SHP77 (cell line): ENCODE measurements around the gene SND1.
A peak's percentile ranks its signal among the peaks of the same experiment; 100 is the strongest.

Experiments
- DNase-seq, 2 experiments: peaks; one replicate each; lab custom pipeline; 2025; lab: John Stamatoyannopoulos, UW

Gene SND1

GRCh38 chr7:127905491-127906330, 253.7 kb downstream of the SND1 start:
- DNase-seq = no peak

DNA sequence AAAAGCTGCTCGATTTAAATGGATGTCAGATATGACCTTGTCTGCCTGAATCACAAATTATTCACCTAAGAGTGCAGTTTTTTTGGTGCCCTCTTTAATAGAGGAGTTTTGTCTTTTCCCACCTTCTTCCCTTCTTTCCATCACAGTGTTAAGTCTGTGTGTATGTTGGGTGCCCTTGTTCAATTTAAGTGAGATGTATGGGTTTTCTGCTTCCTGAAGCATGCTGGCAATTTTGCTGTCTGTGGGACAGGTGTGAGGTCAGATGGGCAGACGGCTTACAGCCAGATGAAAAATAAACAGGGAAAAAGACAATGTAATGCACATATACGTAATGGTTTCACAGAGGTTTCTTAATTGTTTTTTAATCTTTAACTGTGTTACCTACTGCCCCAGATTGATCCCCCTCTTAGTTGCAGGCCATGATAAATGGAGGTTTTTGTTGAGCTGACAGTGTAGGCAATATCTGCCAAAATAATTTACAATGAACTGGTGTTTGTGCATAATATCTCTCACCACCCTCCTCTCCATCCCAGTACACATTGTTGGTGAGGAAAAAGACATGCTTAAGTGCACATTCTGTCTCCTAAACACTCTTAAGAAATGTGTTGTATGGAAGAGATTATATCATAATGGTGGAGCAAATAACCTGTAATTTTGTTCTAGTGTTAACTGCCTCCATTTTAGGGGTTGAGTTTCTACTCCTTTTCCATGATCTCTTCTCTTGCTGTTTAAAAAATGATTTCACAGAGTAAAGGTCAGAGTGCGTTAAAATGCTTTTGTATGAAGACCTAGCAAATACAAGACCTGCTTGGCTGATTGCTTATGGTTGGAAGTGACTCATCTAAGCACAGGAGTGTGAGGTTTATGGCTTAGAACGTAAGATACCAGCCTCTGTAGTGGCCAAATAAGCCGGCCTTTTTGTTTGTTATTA, 255.4 kb downstream of the SND1 start:
- peak in 1 of 2 experiments; percentile 37 for DNase-seq

DNA sequence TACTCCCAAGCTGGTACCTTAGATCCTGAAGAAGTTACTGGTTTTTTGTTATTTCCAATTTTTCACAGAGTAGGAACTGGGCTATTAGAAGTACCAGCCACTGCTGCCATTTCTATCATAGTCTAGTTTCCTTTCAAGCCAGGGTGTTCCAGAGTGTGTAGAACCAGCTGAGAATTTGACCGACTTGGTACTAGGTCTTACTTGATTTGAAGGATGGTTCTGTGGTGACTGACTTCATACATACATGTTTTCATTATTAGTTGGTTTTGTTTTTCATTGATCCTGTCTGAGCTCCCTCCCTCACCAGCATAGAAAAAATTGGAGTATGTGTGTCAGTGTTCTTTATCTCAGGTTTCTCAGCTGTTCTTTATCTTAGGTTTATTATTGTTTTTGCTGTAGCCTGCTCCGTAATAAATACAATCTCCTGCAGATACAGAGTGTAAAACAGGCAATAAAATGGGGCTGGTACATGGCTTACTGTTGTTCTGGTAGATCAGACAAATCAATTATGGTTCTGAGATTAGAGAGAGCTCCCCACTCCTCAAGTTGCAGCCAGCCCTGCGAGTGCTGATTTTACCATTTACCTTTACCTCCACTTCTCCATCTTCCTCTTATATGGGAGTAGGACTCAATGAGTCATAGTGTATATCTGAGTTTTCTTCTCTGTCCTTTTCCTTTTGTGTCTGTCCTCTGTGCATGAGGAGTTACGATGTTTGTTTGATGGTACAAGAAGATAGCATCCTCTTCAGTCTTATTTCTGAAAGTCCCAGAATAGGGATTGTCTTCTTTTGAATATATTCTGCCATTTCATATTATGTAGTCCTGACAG, 256.6 kb downstream of the SND1 start:
- no peak for DNase-seq

DNA sequence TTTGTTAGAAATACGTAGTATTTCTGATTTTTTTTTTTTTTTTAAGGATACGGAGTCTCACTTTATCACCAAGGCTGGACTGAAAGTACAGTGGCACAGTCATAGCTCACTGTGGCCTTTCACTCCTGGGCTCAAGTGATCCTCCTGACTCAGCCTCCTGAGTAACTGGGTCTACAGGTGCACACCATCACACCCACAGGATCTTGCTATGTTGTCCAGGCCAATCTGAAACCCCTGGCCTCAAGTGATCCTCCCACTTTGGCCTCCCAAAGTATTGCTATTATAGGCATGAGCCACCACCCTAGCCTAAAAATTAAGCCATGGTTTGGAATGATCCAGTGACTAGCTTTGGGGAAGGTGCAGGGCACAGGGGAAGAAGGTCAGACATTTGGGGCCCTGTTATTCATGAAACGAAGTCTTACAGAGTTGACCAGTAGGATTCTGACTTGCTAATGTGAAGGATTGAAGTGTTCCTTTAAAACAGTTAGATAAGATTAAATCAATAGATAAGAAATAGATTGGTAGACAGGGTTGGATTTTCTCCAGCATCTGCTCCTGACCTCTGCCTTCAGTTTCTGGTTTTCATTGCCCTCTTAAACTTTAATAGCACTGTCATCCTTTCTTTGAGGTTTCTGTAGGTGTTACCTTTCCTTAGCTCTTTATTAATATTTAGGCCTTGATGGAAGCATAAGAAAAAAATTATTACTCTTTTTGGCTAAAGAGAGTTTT, 257.6 kb downstream of the SND1 start:
- DNase-seq = no peak

DNA sequence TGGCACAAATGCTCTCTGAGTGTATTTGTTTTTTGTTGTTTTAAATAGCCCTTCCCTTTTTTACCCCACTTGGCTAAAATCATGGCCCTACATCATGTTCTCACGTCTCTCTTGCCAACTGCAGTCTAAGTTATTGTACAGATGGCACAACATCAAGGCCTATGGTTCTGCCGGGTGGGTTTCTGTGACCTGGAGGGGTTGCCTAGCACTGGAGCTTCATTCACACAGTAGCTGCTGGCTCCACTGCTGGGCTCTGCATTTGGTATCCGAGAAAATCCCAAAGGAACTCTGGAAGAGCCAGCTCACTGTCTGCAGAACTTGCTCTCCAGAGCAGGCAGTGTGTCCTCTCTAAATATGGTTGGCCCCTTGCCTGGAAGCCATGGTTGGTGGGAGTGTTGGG, 258.7 kb downstream of the SND1 start:
- no peak for DNase-seq

DNA sequence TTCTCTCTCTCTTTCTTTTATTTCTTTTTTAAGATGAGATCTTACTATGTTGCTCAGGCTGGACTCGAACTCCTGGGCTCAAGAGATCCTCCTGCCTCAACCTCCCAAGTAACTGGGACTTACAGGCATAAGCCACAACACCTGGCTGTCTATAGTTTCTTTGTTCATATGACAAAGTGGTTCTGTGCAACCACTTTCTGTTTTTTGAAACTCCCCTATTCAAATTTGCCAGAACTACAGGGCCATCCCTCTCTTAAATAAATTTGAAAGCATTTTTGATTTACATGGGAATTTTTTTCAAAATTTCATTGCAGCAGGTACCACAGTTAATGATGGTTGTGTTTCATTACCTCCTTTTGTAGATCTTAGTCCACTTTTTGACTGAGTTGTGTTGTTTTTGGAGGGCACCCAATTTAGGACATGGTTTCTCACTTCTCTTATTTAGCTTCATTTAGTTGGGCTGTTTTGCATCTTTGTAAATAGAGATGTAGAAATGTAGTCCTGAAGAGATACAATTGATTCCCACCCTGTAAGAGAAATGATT, 260.0 kb downstream of the SND1 start:
- no peak for DNase-seq

DNA sequence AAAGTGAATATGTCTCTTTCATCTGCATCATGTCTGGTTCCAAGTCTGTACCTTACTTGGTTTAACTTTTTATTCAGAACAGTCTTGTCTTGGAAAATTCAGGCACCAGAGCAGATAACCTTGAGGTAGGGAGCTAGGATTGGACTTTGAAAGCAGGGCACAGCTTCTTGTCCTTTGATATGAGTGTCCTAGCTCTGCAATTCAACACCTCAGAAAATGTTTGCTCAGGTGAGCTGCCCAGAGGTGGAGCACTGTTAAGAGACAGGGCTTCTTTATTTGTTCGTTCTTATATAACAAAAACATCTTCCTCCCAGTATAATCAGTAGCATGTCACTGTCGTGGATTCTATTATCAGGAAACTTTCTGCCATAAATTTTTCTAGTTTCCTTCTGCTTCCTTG, 260.9 kb downstream of the SND1 start:
- peak in 1 of 2 experiments; percentile 4 for DNase-seq

DNA sequence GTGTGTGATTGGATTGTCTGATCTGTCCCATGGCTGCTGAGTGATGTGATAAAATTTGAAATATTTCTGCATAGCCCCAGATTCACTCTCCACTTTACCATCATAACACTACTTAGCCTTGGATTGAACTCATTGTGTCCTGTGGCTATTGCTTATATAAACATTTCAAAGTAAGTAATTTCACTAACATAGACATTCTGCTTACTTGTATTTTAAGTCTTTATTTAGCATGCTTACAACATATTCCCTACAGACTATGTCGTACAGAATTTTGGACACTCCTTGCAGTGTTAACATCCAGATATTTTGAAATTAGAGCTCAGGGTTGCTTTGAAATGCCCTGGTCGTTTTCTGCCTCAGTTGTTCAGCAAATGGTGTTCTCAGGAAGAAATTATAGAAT, 261.7 kb downstream of the SND1 start:
- DNase-seq = no peak

DNA sequence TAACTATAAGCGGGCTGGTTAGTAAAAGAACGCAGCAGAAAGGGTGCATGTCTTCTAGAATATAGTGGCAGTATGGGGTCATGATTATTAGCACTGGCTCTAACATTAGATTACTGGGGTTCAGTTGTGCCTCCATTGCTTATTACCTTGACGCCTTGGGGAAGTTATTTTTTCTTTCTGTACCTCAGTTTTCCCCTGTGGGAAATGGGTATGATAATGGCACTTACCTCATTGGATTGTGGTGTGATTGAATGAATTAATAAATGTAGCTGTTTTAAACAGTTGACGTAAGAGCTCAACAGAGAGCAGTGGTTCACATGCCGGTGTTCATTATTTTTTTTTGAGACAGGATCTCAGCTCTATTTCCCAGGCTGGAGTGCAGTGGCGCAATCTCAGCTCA, 262.7 kb downstream of the SND1 start:
- no peak for DNase-seq

GRCh38 chr7:127916735-127917134, 264.7 kb downstream of the SND1 start:
- no peak for DNase-seq

DNA sequence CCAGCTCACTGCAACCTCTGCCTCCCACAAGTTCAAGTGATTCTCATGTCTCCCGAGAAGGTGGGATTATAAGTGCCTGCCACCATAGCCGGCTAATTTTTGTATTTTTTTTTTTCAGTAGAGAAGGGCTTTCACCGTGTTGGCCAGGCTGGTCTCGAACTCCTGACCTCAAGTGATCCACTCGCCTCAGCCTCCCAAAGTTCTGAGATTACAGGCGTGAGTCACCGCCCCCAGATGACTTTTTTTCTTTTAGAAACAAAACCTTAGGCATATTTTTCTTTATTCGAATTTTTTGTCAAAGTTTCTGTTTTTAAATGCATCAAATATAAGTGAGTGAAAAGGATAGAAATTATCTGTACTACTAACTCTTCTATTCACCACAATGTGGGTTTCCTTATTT, 266.1 kb downstream of the SND1 start:
- no peak for DNase-seq

DNA sequence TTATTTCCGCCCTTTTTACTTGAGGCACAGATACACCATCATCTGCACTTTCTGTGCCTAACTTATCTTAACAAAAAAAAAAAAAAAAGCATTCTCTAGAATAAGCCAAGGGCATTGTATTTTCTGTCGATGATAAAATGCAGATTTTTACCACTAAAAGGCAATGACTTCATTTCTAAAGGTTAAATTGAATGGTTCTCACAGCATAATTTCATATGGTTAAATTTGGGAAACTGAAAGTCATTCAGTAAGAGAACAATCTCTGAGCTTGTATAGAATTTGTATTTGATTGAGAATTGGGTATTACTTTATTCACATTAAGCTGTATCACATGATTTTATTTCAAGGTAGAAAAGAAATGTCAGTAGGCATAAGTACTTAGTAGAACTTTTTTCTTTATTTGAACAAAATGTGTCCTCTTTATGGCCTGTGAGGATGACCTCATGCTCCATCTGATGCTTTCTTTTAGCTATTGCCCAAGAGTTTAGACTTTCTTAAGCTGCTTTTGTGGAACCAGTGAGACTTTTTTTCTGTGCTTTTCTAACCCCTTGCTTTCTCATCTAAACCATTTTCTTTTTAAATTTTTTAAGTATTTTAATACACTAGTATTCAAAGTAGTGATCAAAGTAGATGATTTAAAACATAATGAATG, 268.9 kb downstream of the SND1 start:
- no peak for DNase-seq

GRCh38 chr7:127922656-127923055, 270.7 kb downstream of the SND1 start:
- no peak for DNase-seq

- DNase-seq = no peak
Measured at GRCh38 chr7:127924874-127925273, 272.9 kb downstream of the SND1 start.

DNA sequence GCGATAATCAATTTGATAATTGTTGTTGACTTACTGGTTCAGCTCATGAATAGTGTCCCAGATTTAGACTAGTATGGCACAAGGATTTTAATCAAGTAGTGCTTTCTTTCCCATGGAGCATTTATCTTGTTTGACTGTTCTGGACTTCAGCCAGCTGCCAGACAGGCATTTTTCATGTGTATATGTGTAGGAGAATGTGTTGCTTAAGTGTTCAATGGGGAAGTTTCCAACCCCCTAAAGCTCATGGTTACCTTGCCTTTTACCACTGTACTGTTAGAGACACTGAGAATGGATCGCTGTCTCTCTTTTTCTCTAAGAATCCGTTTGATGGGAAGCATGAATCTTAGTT, 275.3 kb downstream of the SND1 start:
- no peak for DNase-seq

DNA sequence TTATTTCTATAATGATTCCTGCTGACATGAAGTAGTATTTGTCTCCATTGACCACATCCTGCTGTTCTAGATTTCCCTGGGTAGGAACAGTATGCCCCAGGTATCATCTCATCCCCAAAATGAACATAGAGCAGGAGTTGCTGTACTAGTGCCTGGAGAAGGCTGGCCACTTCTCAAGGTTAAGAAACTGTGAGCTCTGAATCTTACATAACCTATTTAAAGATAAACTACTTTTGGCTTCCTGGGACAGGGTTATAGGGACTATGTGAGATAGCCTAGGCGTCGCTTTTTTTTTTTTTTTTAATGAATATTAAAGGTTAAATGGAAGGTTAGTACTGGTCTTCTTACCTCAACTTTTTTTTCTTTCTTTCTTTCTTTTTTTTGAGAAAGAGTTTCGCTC, 276.2 kb downstream of the SND1 start:
- DNase-seq = no peak

- DNase-seq = no peak
Measured at GRCh38 chr7:127928852-127929251, 276.9 kb downstream of the SND1 start.

- no peak for DNase-seq
Measured at GRCh38 chr7:127930341-127931328, 278.6 kb downstream of the SND1 start.

GRCh38 chr7:127932076-127932475, 280.1 kb downstream of the SND1 start:
- no peak for DNase-seq

GRCh38 chr7:127932496-127932895, 280.5 kb downstream of the SND1 start:
- DNase-seq = no peak
